GM18870 (cell line): ENCODE results near the gene CFAP97D2.
"Not testable (repeated sequence)": the region's sequence is repeated elsewhere in the genome, so short reads cannot be mapped to it uniquely, and the experiment has no call there.

Experiments
- ATAC-seq: cut with Tn5 transposase; IDR thresholded peaks from one replicate; pipeline ENCODE4 v1.9.1; 2021; ENCODE audit warnings: moderate library complexity; ENCODE audit not compliant: unreplicated experiment

CFAP97D2 gene

DNA sequence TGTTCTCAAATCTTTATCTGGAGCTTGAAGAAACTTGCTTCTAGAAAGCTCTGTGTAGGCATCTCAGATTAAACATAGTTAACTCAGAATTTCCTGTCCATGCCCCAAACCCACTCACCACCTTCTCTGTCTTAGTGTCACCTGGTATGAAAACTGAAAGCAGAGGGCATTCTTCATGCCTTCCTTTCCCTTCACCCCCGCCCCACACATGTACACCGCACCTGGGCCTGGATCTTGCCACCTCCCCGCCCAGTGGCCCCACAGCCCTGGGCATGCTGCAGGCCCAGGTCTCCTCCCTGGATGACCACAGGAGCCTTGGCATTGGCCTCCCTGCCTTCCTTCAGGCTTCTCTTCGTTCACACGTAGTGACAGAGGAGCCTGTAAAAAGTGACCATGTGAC is 15.8 kb downstream of the CFAP97D2 start:
- no peak for ATAC-seq

DNA sequence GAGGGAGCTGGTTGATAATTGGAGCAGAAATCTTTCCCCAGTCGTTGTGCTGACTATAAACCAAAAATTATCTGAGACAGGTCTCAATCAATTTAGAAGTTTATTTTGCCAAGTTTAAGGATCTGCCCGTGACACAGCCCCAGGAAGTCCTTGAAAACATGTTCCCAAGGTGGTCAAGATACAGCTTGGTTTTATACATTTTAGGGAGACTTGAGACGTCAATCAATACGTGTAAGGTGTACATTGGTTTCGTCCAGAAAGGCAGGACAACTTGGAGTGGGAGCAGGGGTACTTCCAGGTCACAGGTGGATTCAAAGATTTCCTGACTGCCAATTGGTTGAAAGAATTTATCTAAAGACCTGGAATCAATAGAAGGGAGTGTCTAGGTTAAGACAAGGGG is 17.6 kb downstream of the CFAP97D2 start:
- ATAC-seq = no peak

DNA sequence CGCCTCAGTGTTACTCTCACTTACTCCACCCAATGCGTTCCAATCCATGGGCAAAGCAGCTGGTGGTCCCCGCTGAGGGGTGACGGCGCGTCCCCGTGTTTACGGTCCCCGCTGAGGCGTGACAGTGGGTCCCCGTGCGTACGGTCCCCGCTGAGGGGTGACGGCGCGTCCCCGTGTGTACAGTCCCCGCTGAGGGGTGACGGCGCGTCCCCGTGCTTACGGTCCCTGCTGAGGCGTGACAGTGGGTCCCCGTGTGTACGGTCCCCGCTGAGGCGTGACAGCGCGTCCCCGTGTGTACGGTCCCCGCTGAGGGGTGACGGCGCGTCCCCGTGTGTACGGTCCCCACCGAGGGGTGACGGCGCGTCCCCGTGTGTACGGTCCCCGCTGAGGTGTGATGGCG is 19.5 kb downstream of the CFAP97D2 start:
- no peak for ATAC-seq

DNA sequence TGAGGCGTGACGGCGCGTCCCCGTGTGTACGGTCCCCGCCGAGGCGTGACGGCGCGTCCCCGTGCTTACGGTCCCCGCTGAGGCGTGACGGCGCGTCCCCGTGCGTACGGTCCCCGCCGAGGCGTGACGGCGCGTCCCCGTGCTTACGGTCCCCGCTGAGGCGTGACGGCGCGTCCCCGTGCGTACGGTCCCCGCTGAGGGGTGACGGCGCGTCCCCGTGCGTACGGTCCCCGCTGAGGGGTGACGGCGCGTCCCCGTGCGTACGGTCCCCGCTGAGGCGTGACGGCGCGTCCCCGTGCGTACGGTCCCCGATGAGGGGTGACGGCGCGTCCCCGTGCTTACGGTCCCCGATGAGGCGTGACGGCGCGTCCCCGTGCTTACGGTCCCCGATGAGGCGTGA is 20.5 kb downstream of the CFAP97D2 start:
- not testable (repeated sequence) for ATAC-seq

DNA sequence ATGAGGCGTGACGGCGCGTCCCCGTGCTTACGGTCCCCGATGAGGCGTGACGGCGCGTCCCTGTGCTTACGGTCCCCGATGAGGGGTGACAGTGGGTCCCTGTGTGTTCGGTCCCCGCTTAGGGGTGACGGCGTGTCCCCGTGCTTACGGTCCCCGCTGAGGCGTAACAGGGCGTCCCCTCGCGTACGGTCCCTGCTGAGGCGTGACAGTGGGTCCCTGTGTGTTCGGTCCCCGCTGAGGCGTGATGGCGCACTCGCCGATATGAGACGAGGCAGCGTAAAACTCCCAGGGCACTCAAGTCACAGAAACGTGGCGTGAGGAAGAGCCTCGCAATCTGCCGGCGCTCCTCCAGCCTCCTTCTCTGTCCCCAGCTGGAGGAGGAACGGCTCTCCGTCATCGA is 20.9 kb downstream of the CFAP97D2 start:
- no peak for ATAC-seq

DNA sequence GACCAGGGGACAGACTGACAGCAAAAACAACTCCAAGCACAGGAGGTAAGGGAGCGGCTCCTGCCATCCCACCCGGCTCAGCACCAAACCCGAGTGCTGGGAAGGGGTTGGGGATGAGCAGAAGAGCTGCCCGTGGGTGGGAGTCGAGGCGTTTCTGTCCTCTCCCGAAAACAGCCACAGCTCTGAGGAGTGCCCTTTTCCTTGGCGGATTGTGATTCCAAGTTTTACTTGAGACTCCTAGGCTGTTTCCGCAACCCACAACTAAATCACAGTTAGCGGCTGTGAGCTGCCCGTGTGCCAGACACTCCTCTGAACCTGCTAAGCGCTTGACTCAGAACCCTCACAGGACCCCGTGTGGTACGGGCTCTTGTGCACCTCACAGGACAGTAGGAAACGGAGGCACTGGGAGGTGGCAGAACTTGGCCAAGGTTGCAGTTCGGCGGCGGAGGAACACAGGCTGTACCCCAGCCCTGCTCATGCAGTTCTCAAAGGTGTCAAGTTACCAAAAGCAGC is 21.4 kb downstream of the CFAP97D2 start:
- ATAC-seq = no peak

DNA sequence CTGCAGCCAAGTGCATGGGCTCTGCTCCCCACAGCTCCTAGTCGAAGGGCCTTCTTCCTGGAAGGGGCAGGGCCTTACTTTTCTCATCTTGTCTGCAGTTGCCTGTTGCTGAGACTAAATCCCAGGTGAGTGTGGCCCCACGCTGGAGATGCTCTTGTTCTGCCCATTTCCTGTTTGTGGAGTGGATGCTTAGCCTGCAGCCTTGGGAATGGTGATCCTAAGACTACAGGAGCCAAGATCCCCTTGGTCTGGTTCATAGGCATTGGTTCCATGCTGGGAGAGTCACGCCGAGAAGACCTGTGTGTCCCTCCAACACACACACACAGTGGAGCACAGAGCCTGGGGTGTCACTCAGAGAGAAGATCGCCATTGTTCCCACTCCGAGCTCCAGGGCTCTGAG is 23.5 kb downstream of the CFAP97D2 start:
- no peak for ATAC-seq

DNA sequence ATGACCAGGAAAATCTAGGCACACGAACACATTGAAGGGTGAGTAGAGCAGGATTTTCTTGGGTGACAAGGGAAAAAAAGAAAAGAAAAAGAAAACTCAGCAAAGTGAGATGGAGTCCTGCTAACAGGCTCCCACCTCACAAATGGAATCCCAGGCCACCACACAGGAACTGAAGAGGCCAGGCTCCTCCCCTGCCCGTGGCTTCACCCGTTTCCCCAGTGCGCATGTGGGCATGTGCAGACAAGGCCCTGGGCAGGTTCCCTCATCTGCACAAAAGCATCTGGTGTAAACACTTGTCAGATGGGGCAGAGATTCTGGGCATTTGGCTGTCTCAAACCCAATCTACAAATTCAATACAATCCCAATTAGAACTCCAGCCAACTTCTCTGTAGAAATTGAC is 24.5 kb downstream of the CFAP97D2 start:
- ATAC-seq = no peak

DNA sequence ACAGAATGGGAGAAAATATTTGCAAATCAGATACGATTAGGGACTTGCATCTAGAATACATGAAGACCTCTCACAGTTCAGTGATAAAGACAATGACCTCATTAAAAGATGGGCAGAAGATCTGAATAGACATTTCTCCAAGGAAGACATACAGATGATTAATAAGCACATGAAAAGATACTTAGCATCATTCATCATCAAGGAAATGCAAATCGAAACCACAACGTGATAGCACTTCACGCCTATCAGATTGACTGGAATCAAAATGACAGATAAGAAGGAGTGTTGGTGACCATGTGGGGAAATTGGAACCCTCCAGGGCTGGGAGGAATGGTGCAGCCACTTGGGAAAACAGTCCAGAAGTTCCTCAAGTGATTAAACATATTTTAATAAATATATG is 25.8 kb downstream of the CFAP97D2 start:
- no peak for ATAC-seq

DNA sequence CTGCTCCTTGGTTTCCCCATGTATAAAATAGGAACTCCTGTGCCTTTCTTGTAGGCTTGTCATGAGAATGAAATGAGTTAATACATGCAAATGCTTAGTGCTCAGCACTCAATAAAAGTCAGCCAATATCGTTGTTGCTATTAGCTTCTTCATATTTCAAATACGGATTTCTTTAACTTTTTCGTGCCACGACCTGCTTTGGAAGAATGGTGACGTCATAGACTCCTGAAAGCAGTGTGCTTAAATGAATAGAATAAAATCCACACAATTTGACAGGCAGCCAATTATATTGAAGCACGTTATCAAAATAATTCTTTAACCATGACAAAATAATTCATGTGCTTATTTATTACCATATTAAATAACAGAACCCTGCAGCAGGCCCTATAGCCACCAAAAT is 29.1 kb downstream of the CFAP97D2 start:
- ATAC-seq = no peak

DNA sequence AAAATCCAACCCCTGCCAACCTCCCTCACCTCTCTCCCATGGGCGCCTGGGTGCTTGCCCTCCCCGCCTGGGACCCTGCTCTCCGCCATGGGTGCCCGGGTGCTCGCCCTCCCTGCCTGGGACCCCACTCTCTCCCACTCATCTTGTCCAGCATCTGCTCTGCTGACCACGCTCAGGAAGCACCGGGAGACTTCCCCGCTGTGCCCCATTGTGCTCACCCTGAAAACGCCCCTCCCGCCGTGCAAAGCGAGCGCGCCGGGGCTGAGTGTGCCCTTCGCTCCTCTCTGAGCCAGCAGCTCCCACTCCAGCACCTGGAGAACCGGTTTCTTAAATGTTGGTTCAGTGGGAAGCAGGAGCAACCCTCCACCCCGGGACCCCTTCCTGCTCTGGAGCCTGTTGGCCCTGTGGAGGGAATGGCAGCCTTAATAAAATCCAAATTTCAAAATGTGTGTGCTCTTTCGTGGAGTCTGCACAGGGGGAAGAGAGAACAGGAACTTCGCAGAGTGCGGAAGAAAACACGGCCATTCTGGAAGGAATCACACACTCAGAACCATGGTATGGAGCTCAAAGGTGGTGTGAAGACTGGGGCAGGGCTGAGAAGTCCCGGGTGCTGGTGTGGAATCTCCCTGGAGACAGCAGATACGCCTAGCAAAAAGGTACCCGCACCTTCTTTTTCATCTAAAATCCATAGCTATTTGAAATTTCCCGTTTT is 32.5 kb downstream of the CFAP97D2 start:
- no peak for ATAC-seq

DNA sequence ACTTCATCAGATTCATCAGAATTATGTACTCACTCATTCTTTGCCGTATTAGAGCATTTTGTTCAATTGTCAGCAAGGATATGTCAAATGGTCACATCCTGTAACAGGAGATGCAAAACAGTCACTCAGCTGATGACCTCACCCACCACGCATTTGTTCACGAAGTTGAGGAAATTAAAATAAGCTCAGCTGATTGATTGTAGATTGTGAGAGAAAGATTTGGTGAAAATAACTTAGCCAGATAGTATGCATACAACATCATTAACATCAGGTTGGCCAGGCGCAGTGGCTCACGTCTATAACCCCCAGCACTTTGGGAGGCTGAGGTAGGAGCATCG is 33.1 kb downstream of the CFAP97D2 start:
- no peak for ATAC-seq

DNA sequence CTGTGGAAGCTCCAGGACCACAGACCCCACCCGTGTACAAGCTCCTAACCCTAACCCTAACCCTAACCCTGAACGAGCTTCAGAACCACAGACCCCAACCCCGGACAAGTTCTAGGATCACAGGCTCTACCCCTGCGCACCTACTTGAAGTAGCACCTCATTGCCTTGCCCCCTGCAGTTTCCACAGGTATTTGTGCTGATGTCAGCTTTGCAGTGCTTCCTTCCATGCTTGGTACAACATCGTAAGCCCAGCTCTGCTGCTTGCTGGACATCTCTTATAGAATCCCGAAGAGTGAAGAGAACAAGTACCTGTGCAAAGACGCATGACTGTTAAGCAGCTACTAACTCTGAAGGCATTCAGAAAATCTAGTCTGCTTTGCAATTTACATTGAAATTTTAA is 34.9 kb downstream of the CFAP97D2 start:
- ATAC-seq = no peak

DNA sequence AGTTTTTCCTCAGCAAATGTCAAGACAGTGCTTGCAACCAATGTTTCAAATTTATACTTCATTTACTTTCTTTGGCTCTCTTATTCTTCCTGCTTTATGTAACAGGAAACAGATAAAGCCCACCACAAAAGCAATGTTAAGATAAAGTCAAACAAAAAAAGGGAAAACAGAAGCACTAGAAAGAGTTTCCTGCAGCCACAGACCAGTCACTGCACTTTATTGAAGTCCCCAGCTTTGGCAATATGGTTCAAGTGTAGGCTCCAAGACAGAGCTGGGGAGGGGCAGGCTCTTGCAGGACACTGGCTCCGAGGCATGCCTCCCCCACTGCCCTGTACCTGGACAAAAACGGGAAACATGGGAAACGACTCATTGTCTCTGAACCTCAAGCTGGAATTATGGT is 40.3 kb downstream of the CFAP97D2 start:
- no peak for ATAC-seq

DNA sequence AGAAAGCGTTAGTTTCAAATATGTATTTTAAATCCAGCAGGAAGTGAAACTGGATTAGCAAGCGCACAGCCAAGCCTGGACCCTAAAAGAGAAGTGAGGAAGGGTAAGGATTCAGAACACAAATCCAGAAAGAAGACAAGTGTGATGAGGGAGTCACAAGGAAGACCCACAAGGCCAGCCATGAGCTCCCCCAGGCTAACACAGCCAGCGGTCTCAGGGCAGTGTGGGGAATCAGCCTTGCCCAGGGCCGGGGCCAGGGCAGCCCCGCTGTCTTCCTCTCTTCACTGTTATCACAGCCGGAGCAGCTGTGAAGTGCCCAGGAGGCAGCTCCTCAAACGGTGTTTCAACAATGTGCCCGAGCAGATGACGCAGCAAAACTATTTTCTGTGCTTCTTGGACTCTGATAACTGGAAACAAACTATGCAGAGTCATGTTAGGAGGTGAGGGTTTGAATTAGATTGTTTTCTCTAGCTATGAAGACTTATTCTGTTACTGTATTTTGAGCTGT is 43.5 kb downstream of the CFAP97D2 start:
- no peak for ATAC-seq

DNA sequence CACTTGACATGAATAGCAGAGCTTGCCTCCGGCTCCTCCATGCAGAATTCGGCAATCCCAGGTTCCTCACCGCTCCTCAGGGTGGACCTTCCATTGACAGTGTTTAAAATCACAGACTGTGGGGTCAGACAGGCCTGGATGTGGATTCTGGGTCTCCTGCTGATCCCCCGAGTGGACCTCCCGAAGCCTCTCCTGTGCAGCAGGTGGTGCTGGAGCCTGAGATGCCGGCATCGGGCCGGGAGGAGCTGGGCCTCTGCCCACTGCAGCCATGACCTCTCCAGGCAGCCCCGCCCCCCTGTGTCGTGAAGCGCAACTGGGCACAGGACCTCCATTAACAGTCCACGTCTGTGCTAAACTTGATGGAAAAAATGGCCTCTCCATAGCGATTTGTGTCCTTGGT is 45.1 kb downstream of the CFAP97D2 start:
- no peak for ATAC-seq

DNA sequence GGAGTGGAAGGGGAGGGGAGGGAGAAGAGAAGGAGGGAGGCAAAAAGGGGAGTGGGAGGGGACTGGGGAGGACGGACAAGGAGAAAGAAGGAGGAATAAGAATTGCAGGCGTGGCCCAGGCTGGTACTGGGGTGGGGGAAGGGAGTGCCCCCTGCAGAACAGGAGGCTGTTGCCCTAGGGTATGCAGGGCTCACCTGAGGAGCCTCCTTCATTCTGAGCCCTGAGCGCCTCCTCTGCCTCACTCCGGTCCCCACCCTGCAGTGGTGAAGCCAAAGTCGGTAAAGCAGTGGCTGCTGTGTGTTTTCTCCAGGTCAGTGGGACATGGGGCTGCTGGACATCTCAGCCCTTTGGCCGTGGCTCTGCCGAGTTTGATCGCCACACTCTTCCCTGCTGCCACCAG is 46.6 kb downstream of the CFAP97D2 start:
- no peak for ATAC-seq

DNA sequence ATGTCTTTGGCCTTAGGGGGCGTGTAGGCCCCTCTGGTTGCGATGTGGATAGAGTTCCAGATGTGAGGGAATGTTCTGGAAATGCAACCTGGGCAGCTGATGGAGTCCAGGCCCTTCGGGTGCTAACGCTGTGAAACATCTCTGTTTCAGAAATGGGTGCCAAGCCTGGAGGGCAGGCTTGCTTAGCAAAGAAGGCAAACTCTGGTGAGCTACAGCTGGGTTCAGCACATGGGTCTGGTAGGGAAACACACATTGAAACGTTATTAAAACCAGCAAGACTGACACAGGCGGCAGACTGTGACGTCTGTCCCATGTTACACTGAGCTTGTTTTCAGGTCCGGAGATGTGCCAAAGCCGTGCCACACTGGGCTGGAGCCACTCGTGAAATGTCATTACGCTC is 47.0 kb downstream of the CFAP97D2 start:
- no peak for ATAC-seq

DNA sequence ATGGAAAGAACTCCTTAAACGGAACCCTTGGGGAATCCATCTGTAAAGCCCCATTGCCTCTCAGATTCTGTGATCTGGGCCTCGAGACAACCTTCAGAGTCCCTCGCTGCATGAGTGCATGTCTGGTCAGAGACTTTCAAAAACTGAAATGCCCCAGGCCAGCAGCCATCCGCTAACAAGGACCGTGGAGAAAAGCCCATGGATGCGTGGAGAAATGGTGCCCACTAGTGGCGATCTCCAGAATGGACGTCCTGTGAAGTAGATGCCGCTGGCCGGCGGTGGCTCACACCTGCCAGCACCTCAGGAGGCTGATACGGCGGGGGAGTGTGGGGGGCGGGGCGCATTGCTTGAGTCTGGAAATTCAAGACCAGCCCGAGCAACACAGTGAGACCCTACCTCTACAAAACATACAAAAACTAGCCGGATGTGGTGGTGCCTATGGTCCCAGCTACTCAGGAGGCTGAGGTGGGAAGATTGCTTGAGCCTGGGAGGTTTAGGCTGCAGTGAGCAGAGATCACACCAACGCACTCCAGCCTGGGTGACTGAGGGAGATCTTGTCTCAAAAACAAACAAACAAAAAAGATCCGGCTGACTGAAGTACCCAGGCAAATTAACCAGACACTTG is 47.8 kb downstream of the CFAP97D2 start:
- ATAC-seq = no peak

DNA sequence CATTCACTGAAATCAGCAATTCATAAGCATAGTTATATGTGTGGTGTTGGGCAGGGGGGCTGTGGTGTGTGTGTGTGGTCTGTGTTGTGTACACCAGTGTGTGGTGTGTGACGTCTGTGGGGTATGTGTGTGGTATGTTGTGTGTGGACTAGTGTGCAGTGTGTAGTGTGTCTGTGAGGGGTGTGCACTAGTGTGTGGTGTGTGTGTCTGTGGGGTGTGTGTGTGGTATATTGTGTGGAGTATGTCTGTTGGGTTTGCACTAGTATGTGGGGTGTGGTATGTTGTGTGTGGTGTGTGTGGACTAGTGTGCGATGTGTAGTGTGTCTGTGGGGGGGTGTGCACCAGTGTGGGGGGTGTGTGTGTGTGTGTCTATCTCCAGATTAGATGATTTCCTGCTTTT is 48.5 kb downstream of the CFAP97D2 start:
- ATAC-seq = no peak

DNA sequence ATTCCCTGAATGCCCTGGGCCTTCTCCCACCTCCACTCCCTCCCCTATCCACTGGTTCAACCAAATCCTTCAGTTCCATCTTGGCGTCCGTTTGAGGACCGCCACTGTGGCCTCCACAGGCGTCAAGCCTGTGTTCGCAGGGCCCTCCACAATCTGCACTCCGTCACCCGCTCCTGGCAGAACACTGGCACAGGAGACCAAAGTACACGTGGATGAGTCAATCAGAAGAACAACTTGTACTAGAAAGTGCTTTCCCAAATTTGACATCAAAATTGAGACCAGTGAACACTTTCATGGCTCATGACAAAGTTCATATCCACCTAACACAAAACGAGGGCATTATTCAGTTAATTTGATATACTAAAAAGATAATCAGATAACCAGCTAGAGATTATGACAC is 49.1 kb downstream of the CFAP97D2 start:
- ATAC-seq = no peak

DNA sequence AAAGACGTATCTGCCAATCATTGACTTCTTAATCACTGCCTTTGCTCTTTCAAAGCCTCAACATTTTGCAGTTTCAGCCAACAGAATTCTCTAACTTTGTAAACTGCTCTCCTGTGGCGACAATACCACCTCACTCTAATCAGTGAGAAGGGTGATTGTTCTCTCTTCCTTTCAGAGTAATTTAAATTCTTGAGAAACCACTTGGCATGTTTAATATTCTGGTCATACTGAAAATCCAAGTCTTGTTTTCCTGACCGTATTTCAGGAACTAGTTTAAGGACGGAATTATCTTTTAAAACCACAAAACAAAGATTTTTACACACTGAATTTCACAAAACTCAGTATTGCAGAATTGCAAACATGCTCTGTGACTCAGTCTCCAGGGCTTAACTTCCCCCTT is 50.4 kb downstream of the CFAP97D2 start:
- ATAC-seq = no peak

DNA sequence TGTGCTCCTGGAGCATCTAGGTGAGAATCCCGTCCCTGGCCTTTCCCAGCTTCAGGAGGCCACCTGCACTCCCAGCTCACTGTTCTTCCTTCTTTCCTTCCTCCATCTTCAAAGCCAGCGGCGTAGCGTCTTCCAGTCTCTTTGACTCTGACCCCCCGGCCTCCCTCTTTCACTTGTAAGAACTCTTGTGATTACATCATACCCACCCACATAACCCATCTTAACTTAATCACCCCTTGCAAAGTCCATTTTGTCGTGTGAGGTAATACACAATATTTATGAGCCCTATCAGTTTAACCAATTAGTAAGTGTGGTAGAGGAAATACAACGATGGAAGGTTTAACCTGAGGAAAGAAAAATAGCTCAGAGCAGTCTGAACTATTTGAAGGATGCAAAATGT is 51.1 kb downstream of the CFAP97D2 start:
- ATAC-seq = no peak
